Neuronal stem cell (in vitro differentiated cells): ENCODE results near the gene POLR1D.
A peak's percentile ranks its signal among the peaks of the same experiment; 100 is the strongest.

Source experiments
- DNase-seq: peaks from one replicate; pipeline ENCODE4 v3.0.0-alpha.2; 2013; ENCODE audit warnings: low spot score
- H2AFZ ChIP-seq: one replicate; pipeline ENCODE4 v1.6.1; 2013; ENCODE audit warnings: mild to moderate bottlenecking, low read length, inconsistent platforms
- H2AK5ac ChIP-seq: 2 replicates; pipeline ENCODE4 v1.6.1; 2013; ENCODE audit warnings: low read depth, mild to moderate bottlenecking, inconsistent platforms, low read length, moderate library complexity, mixed read lengths
- H2BK120ac ChIP-seq: 2 replicates; pipeline ENCODE4 v1.6.1; 2013; ENCODE audit warnings: low read depth, mild to moderate bottlenecking, inconsistent platforms, low read length, moderate library complexity, mixed read lengths
- H2BK12ac ChIP-seq: one replicate; pipeline ENCODE4 v1.6.1; 2013; ENCODE audit warnings: low read length, inconsistent platforms
- H2BK15ac ChIP-seq: 2 replicates; pipeline ENCODE4 v1.6.1; 2013; ENCODE audit warnings: mild to moderate bottlenecking, low read length, inconsistent platforms, mixed read lengths
- H2BK5ac ChIP-seq: one replicate; pipeline ENCODE4 v1.6.1; 2013; ENCODE audit warnings: inconsistent platforms, mild to moderate bottlenecking, low read length, moderate library complexity
- H3K14ac ChIP-seq: one replicate; pipeline ENCODE4 v1.6.1; 2013; ENCODE audit warnings: low read length, inconsistent platforms
- H3K18ac ChIP-seq: 2 replicates; pipeline ENCODE4 v1.6.1; 2013; ENCODE audit warnings: low read length, inconsistent platforms
- H3K23ac ChIP-seq: 2 replicates; pipeline ENCODE4 v1.6.1; 2013; ENCODE audit warnings: low read depth, mild to moderate bottlenecking, mixed read lengths, low read length, inconsistent platforms; ENCODE audit not compliant: poor library complexity
- H3K27ac ChIP-seq: replicated peaks from 3 replicates; pipeline ENCODE4 v1.5.1; 2013; ENCODE audit warnings: low read length, inconsistent platforms
- H3K27me3 ChIP-seq, 3 experiments: 2 replicates each; pipeline ENCODE4 v1.6.1; 2013; ENCODE audit warnings: low read length in 3 of 3, mild to moderate bottlenecking in 2 of 3, inconsistent platforms in 1 of 3, low read depth in 1 of 3, mixed read lengths in 1 of 3, moderate library complexity in 1 of 3; ENCODE audit not compliant: control insufficient read depth in 3 of 3, insufficient read depth in 3 of 3
- H3K36me3 ChIP-seq, 2 donors: replicated peaks in 1 of 2; 2 replicates each; pipeline ENCODE4 v1.6.1; 2013; ENCODE audit warnings: low read length in 2 of 2; ENCODE audit not compliant: control insufficient read depth in 2 of 2, insufficient read depth in 2 of 2
- H3K4ac ChIP-seq: 2 replicates; pipeline ENCODE4 v1.6.1; 2013; ENCODE audit warnings: inconsistent platforms, mild to moderate bottlenecking, low read length, moderate library complexity
- H3K4me1 ChIP-seq, 2 donors: 1 replicate in 1 of 2; 2 replicates in 1 of 2; pipeline ENCODE4 v1.6.1; 2013; ENCODE audit warnings: low read length in 2 of 2, low read depth in 1 of 2; ENCODE audit not compliant: control insufficient read depth in 2 of 2, insufficient read depth in 1 of 2
- H3K4me2 ChIP-seq: one replicate; pipeline ENCODE4 v1.6.1; 2013; ENCODE audit warnings: mild to moderate bottlenecking, low read length, inconsistent platforms; ENCODE audit not compliant: insufficient read depth, poor library complexity, severe bottlenecking
- H3K4me3 ChIP-seq, 2 donors: 2 replicates each; pipeline ENCODE4 v1.5.1; 2013; ENCODE audit warnings: low read length in 2 of 2, mild to moderate bottlenecking in 2 of 2, inconsistent platforms in 1 of 2, moderate library complexity in 1 of 2
- H3K79me1 ChIP-seq: one replicate; pipeline ENCODE4 v1.6.1; 2013; ENCODE audit warnings: low read depth, mild to moderate bottlenecking, inconsistent platforms, low read length, moderate library complexity
- H3K9ac ChIP-seq: one replicate; pipeline ENCODE4 v1.6.1; 2013; ENCODE audit warnings: mild to moderate bottlenecking, low read depth, low read length, inconsistent platforms; ENCODE audit not compliant: poor library complexity
- H3K9me3 ChIP-seq, 2 donors: replicated peaks in 1 of 2; 2 replicates each; pipeline versions ENCODE3 to v1.6.1; 2013; ENCODE audit warnings: low read length in 2 of 2, mild to moderate bottlenecking in 2 of 2, inconsistent platforms in 1 of 2, low read depth in 1 of 2, mixed read lengths in 1 of 2, moderate library complexity in 1 of 2; ENCODE audit not compliant: control insufficient read depth in 2 of 2, insufficient read depth in 1 of 2
- H4K8ac ChIP-seq: one replicate; pipeline ENCODE4 v1.6.1; 2013; ENCODE audit warnings: low read depth, mild to moderate bottlenecking, inconsistent platforms, low read length, moderate library complexity
- H4K91ac ChIP-seq: one replicate; pipeline ENCODE4 v1.6.1; 2013; ENCODE audit warnings: low read length, low read depth, mild to moderate bottlenecking, inconsistent platforms; ENCODE audit not compliant: poor library complexity
- WGBS, 2 donors: extraction: QIAGEN DNeasy Blood & Tissue Kit; methylation state at CpG; one replicate each; pipeline ENCODE4 v1.1.7; 2013; ENCODE audit warnings: missing lambda C conversion rate in 2 of 2, mixed read lengths in 1 of 2; ENCODE audit not compliant: insufficient read length in 2 of 2, insufficient replicate concordance in 1 of 2; ENCODE audit errors: extremely low coverage in 2 of 2; 5-methylcytosine and 5-hydroxymethylcytosine counted together

POLR1D gene

DNA sequence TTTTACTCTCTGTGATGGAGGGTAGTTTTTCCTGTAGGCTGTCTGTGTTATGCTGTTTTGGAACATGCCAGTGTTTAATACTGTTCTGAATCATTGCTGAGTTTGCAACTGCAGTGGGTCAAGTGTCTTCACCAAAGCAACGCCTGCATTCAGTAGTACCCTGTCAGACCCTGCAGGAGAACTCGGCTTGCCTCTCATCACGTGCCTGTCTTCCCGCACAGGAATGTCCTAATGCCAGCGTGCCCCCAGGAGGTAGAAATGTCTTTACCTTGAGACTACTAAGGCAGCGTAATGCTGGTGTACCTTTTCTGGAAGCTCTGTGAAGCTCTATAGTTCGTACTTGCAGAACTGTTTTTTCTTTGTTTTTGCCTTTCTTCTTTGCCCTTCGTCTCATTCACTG, 42.3 kb downstream of the POLR1D start:
- Histone ChIP-seq H3K4me3 (no peak overlapping the region), H2BK15ac (no peak overlapping the region), H3K14ac (no peak overlapping the region), H2AFZ (no peak overlapping the region), H3K23ac (no peak overlapping the region), H4K8ac (no peak overlapping the region), H3K4me1 (peaks cover 0 to 2% of the 10 kb centered on the region in 2 donors), H3K79me1 (no peaks in the 10 kb centered on the region), H2BK120ac (no peak overlapping the region), H3K9ac (no peak overlapping the region), H3K27me3 (no peaks in the 10 kb centered on the region), H2BK12ac (no peak overlapping the region), H3K18ac (no peak overlapping the region), H4K91ac (no peak overlapping the region), H3K4ac (no peak overlapping the region), H3K9me3 (peaks cover 0 to 1% of the 10 kb centered on the region in 2 donors), H3K4me2 (no peak overlapping the region), H2BK5ac (no peak overlapping the region), H2AK5ac (no peak overlapping the region), H3K36me3 (peaks cover 4 to 41% of the 10 kb centered on the region in 2 donors), H3K27ac (no peak overlapping the region)
- WGBS, 2 donors: no CpG with 5 or more reads among the region's 8 CpGs
- no peak for DNase-seq

- DNase-seq: no peak
- no peak overlapping the region for H4K8ac ChIP-seq
- H3K9ac ChIP-seq: no peak overlapping the region
- no CpG with 5 or more reads among the region's 3 CpGs for WGBS, 2 donors
- H3K27me3 ChIP-seq: no peaks in the 10 kb centered on the region
- H2BK120ac ChIP-seq: no peak overlapping the region
- peaks cover 0 to 1% of the 10 kb centered on the region in 2 donors for H3K9me3 ChIP-seq
- peaks cover 0 to 2% of the 10 kb centered on the region in 2 donors for H3K4me1 ChIP-seq
- H3K4me2 ChIP-seq: no peak overlapping the region
- peaks cover 4 to 31% of the 10 kb centered on the region in 2 donors for H3K36me3 ChIP-seq
- no peak overlapping the region for H3K18ac ChIP-seq
- H4K91ac ChIP-seq: no peak overlapping the region
- no peak overlapping the region for H3K4ac ChIP-seq
- H2AK5ac ChIP-seq: no peak overlapping the region
- no peak overlapping the region for H2BK12ac ChIP-seq
- H3K79me1 ChIP-seq: no peaks in the 10 kb centered on the region
- H2AFZ ChIP-seq: no peak overlapping the region
- H3K27ac ChIP-seq: no peak overlapping the region
- H2BK5ac ChIP-seq: no peak overlapping the region
- no peak overlapping the region for H3K23ac ChIP-seq
- H2BK15ac ChIP-seq: no peak overlapping the region
- no peak overlapping the region for H3K4me3 ChIP-seq
- no peak overlapping the region for H3K14ac ChIP-seq
These were observed 43.6 kb downstream of the POLR1D start for GRCh38 chr13:27665333-27665732.

DNA sequence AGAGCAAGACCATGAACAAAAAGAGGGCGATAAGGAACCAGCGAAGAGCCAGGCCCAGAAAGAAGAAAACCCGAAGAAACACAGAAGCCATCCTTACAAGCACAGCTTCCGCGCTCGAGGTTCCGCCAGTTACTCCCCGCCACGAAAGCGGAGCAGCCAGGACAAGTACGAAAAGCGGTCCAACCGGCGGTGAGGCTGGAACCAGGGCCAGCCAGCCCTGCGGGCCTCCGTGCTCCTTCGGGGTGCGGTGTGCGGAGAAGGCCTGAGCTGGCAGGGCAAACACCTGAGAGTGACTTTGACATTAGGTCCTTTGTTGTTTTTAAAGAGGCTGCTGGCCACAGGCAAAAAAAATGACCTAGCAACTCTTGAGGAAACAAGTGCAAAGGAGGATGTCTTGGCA, 44.1 kb downstream of the POLR1D start:
- Histone ChIP-seq H2AK5ac (no peak overlapping the region), H3K14ac (no peak overlapping the region), H4K91ac (no peak overlapping the region), H2BK5ac (no peak overlapping the region), H3K4me3 (no peak overlapping the region), H3K79me1 (no peaks in the 10 kb centered on the region), H3K27me3 (no peaks in the 10 kb centered on the region), H2BK120ac (no peak overlapping the region), H3K18ac (no peak overlapping the region), H2BK12ac (no peak overlapping the region), H3K9ac (peak overlapping the region; percentile 14), H3K4me2 (no peak overlapping the region), H3K4me1 (peaks cover 0 to 2% of the 10 kb centered on the region in 2 donors), H3K27ac (no peak overlapping the region), H2AFZ (no peak overlapping the region), H2BK15ac (no peak overlapping the region), H4K8ac (no peak overlapping the region), H3K9me3 (peaks cover 0 to 1% of the 10 kb centered on the region in 2 donors), H3K23ac (no peak overlapping the region), H3K4ac (no peak overlapping the region), H3K36me3 (peaks cover 4 to 27% of the 10 kb centered on the region in 2 donors)
- WGBS, 2 donors: no CpG with 5 or more reads among the region's 19 CpGs
- DNase-seq: no peak

- H2BK12ac ChIP-seq: no peak overlapping the region
These were observed 45.3 kb downstream of the POLR1D start for GRCh38 chr13:27666951-27667350.

More at GRCh38 chr13:27666951-27667350, 45.3 kb downstream of the POLR1D start:
- H2AK5ac ChIP-seq: no peak overlapping the region
- no peak overlapping the region for H3K4me3 ChIP-seq
- no peak overlapping the region for H3K9ac ChIP-seq
- peak overlapping the region; percentile 32 for H3K27ac ChIP-seq
- H3K14ac ChIP-seq: no peak overlapping the region
- H3K23ac ChIP-seq: no peak overlapping the region
- H2BK5ac ChIP-seq: no peak overlapping the region
- H3K4me2 ChIP-seq: no peak overlapping the region
- H3K27me3 ChIP-seq: no peaks in the 10 kb centered on the region
- no peak for DNase-seq
- no peak overlapping the region for H4K91ac ChIP-seq
- H2AFZ ChIP-seq: no peak overlapping the region
- no peak overlapping the region for H2BK15ac ChIP-seq
- H3K9me3 ChIP-seq: peaks cover 0 to 1% of the 10 kb centered on the region in 2 donors
- H3K36me3 ChIP-seq: peaks cover 4 to 27% of the 10 kb centered on the region in 2 donors
- H3K4me1 ChIP-seq: peaks cover 0 to 2% of the 10 kb centered on the region in 2 donors
- H3K79me1 ChIP-seq: no peaks in the 10 kb centered on the region
- WGBS, 2 donors: no CpG with 5 or more reads among the region's 3 CpGs
- no peak overlapping the region for H4K8ac ChIP-seq
- H3K4ac ChIP-seq: no peak overlapping the region
- no peak overlapping the region for H2BK120ac ChIP-seq
- H3K18ac ChIP-seq: no peak overlapping the region
